Ureter (tissue), 1 donor: ENCODE results near the gene SUCO. TPM values are rescaled to one million over a fixed set of nuclear protein-coding genes. Genes with fewer than 3 reads are reported as not detected.
A peak's percentile ranks its signal among the peaks of the same experiment; 100 is the strongest.

Experiments used
- DNase-seq: peaks from one replicate; pipeline ENCODE4 v3.0.0-alpha.2; 2020; ENCODE audit warnings: low spot score
- total RNA-seq: library from RNA; stranded (reverse); gene quantifications from one replicate; pipeline ENCODE4 v1.2.4, GENCODE V29; 2023
- donor health status: DM: yes; HTN: yes; CAD: no.

SUCO gene
- total RNA-seq, 1 donor from 2014 or later: 62.4 TPM

GRCh38 chr1:172517081-172517480 lies 15.9 kb upstream of the SUCO start:
- no peak for DNase-seq

DNA sequence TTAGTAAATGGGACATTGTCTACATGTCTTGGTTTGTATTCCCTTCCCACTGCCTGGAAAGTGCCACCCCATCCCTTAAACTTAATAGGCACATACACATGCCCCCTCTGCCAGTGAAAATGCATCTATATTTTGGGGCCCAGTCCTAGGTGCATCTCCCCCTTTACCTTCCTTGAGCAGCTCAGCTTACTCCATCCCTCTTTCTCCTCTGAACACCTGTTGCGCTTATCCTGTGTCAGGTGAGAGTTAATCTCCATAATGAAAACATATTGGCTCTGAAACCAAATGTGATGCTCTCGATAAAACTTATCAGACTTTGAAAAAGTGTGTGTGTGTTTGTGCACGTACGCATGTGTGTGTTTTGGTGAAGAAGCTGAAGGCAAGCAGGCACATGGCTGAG lies 15.4 kb upstream of the SUCO start:
- DNase-seq: no peak

DNA sequence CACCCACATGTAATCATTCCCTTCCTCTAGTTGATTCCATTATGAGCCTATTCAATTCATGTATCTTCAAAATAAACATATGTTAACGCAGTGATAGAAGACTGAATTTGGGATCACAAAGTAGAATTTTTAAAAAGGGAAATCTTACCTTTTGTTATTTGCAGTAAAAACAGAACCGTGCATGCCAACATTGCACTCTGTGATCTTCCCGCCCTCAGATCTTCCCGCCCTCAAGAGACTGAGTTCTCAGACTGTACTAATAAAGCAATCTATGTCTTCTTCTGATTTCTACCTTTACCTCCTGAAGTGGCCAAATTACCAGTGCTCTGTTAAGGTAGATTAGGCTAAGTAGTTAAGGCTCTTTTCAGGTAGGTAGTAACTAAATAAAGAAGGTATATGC lies 3.6 kb upstream of the SUCO start:
- DNase-seq: no peak

- DNase-seq: no peak
These were observed 3.0 kb upstream of the SUCO start for GRCh38 chr1:172530000-172530399.

DNA sequence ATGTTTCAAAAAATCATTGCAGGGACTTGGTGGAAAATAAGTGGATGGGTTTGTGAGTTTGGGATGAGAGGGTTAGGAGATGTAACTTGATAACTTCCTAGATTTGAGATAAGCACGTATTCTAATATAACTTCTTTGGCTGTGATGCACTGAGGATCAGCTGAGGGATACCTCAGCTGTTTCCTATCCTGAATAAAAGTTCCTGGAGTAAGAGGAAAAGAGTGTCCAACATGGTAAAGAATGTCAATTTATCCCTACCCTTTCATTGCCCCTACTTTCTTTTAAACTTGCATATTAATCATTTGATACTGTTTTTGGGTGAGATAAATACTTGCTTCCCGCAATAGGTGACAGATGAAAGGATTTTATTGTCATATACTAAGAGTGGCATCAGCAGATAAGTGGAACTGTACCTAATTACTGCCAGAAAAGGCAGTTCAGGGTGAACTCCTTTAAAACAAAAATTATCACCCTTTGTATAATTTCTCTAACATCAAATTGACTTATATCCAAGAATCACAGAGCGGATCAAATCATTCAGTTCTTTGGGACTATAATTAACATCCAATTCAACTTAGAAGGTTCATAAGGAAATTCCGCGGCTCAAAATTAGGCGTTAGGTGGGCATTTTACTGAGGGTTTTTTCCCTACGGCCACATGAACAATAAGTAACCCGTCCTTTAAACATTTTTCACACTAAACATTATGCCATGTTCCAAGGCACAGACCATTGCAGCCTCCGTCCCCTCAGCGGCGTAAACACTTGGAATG lies 1.4 kb upstream of the SUCO start:
- DNase-seq: no peak

- peak; percentile 94 for DNase-seq
These were observed 709 bp upstream of the SUCO start for GRCh38 chr1:172532183-172532699.

DNA sequence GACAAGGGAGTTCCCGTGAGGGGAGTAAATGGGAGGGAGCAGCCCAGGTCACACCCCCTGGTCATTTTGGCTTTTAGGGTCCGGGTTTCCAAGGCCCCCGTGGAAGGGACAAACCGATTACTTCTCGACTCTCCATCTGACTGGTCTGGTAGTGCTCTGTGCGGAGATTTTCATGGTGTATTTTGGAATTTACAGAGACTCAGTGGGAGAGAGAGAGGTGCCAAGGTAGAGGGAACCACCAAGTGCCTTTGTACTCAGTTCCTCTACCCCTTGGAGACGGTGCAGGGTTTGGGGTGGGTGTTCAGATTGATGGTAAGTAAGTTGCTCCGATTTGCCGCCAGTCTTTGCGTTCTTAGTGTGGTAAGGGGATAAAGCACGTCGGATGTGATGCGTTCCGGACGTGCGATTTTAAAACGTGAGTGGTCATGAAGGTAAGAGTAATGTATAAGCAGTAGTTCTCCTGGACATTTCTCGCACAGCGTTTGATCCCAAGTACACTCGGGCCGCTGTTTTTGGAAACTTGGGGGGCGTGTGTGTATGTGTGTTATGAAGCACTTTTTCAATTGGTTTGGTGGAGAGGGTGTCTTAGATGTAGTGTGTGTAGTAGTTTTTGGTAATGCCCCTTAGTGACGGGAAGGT lies 682 bp downstream of the SUCO start:
- DNase-seq: peak; percentile 45

DNA sequence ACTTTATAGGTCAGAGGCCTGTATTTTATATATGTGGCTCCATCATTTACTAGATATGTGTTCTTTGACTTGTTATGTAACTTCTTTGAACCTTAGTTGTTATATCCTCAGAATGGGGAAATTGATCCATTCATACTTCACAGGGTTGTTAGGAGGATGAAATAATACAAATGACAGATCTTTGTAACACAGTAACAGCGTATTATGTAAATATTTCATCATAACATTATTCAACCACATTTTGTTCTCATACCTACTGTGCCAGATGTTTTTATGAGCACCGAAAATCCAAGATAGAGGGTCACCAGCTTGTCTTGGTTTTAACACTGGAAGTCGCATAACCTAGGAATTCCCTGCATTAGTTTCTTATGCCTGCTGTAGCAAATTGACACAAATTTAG lies 3.3 kb downstream of the SUCO start:
- no peak for DNase-seq

GRCh38 chr1:172537366-172537765 lies 4.4 kb downstream of the SUCO start:
- DNase-seq: no peak

DNA sequence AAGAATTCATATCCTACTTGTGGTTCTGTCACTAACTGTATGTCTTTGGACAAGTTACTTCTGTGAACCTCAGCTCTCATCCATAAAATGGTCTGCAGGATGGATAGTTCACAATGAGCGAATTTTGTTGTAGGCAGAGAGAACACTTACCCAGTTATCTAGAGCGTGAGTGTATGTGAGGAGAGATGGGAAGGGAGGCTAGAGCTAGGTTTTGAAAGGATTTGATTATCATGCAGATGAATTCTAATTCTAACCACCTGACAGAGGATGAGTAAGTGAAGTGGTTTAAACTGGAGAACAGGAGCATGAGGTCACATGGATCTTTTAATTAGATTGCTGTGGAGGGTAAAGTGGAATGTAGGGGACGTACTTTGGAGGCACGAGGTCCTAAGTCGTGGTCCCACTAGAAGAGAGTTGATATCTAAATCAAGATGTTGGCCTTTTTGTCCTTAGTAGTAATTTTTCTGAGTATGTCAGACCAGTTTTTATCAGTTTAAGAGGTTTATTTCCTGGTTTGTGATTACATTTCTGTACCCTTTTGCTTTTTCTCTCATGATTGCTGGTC lies 5.0 kb downstream of the SUCO start:
- DNase-seq: no peak

- no peak for DNase-seq
These were observed 7.7 kb downstream of the SUCO start for GRCh38 chr1:172540635-172541034.

GRCh38 chr1:172544481-172545104 lies 11.6 kb downstream of the SUCO start:
- no peak for DNase-seq

DNA sequence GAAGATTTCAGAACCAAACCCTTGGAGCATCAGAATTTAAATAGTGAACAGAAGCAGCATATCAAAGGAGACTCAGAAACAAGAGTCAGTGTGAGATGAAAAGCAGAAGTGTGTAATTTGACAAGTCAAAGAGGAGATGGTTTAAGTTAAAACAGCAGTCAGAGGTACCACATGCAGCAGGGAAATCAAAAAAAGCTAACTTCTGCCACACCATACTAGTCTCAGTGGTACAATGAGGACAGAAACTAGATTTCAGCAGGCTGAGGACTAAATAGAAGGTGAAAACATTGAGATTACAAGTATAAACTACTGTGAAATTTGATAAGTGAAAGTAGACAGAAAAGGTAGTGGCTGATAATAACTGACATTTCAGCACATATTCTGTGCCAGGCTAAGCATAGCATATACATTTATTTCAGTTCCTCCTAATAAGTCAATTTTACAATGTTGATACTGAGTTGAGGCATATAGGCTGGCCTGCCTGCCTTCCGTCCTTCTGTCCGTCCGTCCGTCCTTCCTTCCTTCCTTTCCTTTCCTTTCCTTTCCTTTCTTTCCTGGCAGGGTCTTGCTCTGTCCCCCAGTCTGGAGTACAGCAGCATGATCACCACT lies 12.6 kb downstream of the SUCO start:
- no peak for DNase-seq

- no peak for DNase-seq
These were observed 14.1 kb downstream of the SUCO start for GRCh38 chr1:172547071-172547470.

DNA sequence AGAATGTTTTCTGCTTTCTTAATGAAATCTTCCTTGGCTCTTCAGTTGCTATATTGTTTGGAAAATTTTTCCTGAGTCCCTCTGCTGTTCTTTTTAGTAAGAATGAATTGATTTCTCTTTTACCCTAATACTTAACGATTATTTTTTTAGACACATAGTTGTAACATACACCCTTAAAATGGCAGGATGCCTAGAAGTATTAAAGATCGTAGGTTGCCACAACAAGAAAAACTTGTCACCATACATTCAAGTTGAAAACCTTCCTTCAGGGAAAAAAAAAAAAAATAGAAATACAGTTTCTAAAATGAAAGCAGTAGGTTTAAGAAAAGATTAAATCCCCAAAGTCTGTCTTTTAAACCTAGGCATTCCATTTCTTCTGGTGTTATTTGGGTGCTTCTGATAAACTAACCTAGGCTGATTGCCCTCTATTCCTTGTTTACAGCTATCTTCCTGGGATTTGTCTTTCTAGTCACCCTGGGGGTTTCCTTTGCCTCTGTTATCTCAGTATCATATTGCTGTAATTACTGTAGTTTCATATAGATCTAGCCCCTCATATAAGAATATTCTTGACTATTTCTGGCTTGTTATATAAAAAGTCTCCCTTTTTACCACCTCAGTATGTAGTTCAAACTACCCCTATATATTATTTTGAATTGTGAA lies 16.8 kb downstream of the SUCO start:
- DNase-seq: no peak

- no peak for DNase-seq
These were observed 18.3 kb downstream of the SUCO start for GRCh38 chr1:172551279-172551678.

GRCh38 chr1:172554915-172555314 lies 22.0 kb downstream of the SUCO start:
- no peak for DNase-seq

DNA sequence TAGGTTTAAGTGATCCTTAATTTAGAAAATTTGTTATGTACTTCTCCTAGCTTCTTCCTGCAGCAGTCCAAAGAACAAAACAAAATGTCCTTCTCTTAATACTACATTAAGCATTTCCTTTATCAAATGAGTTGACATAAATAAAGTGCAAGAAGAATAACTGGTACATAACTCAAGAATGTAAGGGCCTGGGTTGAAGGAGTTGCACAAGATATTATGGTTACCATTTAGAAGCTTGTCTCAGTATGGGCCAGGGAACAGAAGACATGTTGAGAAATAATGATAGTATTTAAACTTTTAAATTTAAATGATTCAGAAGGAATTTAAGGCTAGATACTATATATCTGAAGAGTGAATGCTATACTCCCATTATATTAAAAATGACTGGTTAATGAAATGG lies 23.5 kb downstream of the SUCO start:
- no peak for DNase-seq

DNA sequence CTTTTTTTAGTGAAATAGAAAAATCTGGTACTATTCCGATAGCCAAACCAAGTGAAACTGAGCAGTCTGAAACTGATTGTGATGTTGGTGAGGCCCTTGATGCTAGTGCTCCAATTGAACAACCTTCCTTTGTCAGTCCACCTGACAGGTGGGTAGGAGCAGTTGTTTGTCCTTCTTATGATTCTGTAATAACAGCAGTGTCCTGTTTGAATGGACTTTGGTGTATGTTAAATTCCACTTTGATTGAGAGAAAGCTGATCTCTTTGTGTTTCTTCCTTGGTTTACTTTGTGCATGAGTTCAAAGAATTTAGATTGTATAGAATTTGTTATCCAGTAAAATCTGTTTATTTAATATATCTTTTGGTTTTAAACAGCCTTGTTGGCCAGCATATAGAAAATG lies 24.3 kb downstream of the SUCO start:
- DNase-seq: no peak

DNA sequence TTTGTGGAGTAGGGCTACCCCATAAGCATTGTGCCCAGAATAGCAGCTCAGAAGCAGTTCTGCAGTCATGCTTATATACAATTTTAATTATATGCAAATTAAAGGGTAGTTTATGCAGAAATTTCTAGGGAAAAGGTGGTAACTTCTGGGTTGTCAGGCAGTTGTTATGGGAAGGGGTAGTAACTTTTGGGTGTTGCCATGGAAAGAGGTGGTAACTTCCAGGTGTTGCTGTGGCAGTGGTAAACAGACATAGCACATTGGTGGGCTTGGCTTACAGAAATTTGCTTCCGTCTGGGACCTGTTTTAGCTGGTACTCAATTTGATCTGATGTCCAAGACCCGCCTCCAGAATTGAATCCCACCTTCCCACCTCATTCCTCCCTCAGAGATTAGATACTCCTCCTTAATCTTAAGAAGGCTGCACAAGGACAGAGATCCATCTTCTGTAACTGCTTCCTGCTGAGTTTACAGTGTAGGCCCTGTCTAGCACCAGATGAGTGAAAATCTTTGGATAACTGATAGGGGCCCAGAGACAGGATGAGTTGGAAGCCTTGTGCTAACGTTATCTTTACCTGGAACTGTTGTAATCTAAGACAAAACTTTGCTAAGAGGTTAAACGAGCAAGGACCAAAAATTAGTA lies 26.7 kb downstream of the SUCO start:
- no peak for DNase-seq

DNA sequence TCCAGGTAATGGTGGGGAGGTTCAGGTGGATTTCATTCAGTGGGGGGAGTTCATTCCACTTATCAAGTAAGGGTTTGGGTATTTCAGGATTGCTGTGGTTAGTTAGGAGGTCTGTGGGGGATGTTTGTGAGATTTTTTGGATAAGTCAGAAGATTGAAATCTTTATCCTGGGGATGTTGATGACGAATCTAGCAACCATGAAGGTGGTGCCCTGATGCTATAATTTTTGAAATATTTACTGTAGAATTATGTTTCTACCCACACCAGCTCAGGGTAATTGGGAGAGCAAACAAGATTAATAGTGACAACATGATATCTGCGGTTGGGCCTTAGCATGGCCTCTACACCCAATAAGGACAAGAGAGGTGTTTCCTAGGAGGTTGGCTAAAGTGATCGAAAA lies 28.3 kb downstream of the SUCO start:
- DNase-seq: no peak
